Mammary epithelial cell (primary cell): ENCODE results near the gene NLRC5.

Experiments
- CTCF ChIP-seq, 2 donors: IDR thresholded peaks in 1 of 2; conservative IDR thresholded peaks in 1 of 2; 2 replicates each; pipeline ENCODE4 v1.5.1; 2011 to 2012; ENCODE audit warnings: inconsistent platforms in 2 of 2, low read length in 2 of 2, mild to moderate bottlenecking in 2 of 2, control low read depth in 1 of 2, low read depth in 1 of 2; ENCODE audit not compliant: insufficient read depth in 1 of 2; ENCODE audit errors: extremely low read depth in 1 of 2
- EZH2 ChIP-seq: IDR thresholded peaks from 2 replicates; pipeline ENCODE4 v1.6.1; 2012; ENCODE audit warnings: low read length, inconsistent platforms, borderline replicate concordance

- no peak for TF ChIP-seq CTCF (conservative IDR thresholded peaks at IDR 0.05 in 1 of 2, IDR thresholded peaks at IDR 0.05 in 1 of 2; ENCODE audit: extremely low read depth in 1 of 2, insufficient read depth in 1 of 2, low read depth in 1 of 2, low read length in 2 of 2)
- TF ChIP-seq EZH2: no peak
Measured at GRCh38 chr16:57060323-57061083, 71.1 kb downstream of the NLRC5 start.
